GM12892 (cell line): ENCODE measurements around the gene ADAR.

ENCODE experiments used
- POLR2AphosphoS5 ChIP-seq: IDR thresholded peaks from 2 replicates; pipeline ENCODE4 v1.6.1; 2011; ENCODE audit warnings: low read depth, low read length, control low read depth
- TAF1 ChIP-seq: IDR thresholded peaks from 2 replicates; pipeline ENCODE4 v1.6.1; 2011; ENCODE audit warnings: low read depth, mild to moderate bottlenecking, control low read depth, low read length, borderline replicate concordance

DNA sequence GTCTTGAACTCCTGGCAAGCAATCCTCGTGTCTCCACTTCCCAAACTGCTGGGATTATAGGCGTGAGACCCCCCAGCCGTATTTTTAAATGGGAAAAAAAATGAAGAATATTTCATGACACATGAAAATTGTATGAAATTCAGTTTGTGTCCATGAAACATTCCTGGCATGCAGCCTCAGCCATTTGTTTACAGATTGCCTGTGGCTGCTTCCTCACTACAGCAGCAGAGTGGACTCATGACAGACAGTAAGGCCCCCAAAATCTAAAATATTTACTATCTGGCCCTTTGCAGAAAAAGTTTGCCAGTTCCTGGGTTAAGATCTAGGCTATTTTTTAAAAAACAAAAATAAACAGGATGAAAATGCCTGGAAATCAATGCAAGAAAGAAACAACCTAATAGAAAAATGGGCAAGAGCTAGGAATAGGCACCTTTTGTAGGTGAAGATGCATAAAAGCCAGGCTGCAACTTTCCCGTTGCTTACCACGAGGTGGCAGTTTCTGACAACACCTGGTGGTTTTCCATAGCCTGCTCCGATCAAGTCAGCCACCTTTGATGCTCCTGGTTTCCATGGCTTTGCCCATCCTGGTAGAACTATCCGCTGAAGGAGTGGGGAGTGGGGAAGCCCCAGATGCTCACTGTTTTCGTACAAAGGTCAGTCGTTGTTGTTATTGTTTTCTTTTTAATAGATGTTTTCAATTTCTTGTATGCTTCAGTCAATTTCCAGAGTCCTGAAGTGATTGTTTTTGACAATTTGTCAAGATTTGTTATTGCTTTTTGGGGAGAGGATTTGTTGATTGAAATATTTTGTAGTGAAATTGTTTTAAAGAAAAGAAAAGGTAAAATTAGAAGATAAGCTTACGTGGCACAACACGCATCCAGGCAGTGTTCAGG, 73.8 kb downstream of the ADAR start:
- TF ChIP-seq POLR2AphosphoS5 (no peak), TAF1 (no peak)
